ENCODE measurements around the gene CASQ2. TPM values are rescaled to one million over a fixed set of nuclear protein-coding genes. Genes with fewer than 3 reads are reported as not detected.

The CASQ2 gene
- total RNA-seq, 1 donor from 2014 or later = 0.11 TPM

DNA sequence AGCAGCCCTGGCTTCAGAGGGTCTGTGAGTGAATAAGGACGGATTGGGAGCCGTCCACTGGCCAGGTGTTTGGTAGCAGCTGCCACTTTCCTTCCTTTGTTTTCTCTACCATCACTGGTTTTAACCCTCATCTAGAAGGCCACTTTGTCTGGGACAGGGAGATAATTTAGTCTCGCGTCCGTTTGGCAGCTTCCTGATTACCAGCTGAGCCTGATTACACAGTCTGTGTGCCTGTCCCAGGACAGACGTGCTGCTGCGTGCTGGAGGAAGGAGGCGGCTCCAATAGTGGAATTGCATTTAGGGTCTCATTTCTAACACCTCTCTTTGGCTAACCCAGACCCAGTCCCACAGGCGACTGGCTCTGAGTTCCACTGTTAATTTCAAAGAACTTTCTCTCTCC is 24.6 kb upstream of the CASQ2 start:
- Histone ChIP-seq H3K4me3 (ENCODE audit: insufficient read depth, low read depth, low read length) (no peak overlapping the region), H3K4me2 (ENCODE audit: low read length) (no peak overlapping the region), H3K36me3 (ENCODE audit: insufficient read depth, low read length) (no peaks in the 10 kb centered on the region), H3K79me2 (ENCODE audit: insufficient read depth, low read length) (no peaks in the 10 kb centered on the region), H3K4me1 (ENCODE audit: insufficient read depth, low read length) (no peaks in the 10 kb centered on the region), H4K20me1 (ENCODE audit: insufficient read depth, low read length) (no peaks in the 10 kb centered on the region), H3K9me3 (ENCODE audit: insufficient read depth, low read depth, low read length) (no peaks in the 10 kb centered on the region), H3K27me3 (ENCODE audit: insufficient read depth, low read length) (peaks cover 11% of the 10 kb centered on the region), H2AFZ (ENCODE audit: low read depth, low read length) (no peak overlapping the region), H3K27ac (ENCODE audit: low read depth, low read length) (no peak overlapping the region), H3K9ac (ENCODE audit: low read length) (no peak overlapping the region)
- no peak for DNase-seq (ENCODE audit: low read depth)
- FAIRE-seq = no peak
- H3K4me1 Mint-ChIP-seq (ENCODE audit: low read depth, unreplicated experiment) = peaks cover 1% of the 10 kb centered on the region
- no peak overlapping the region for H3K4me3 Mint-ChIP-seq (ENCODE audit: unreplicated experiment)
- H3K27ac Mint-ChIP-seq (ENCODE audit: unreplicated experiment) = no peak overlapping the region
- H3K27me3 Mint-ChIP-seq (ENCODE audit: low read depth, unreplicated experiment) = peaks cover 4% of the 10 kb centered on the region
- H3K36me3 Mint-ChIP-seq (ENCODE audit: low read depth, unreplicated experiment) = no peaks in the 10 kb centered on the region
- no peaks in the 10 kb centered on the region for H3K9me3 Mint-ChIP-seq (ENCODE audit: unreplicated experiment)
- TF ChIP-seq, protein P1, sequence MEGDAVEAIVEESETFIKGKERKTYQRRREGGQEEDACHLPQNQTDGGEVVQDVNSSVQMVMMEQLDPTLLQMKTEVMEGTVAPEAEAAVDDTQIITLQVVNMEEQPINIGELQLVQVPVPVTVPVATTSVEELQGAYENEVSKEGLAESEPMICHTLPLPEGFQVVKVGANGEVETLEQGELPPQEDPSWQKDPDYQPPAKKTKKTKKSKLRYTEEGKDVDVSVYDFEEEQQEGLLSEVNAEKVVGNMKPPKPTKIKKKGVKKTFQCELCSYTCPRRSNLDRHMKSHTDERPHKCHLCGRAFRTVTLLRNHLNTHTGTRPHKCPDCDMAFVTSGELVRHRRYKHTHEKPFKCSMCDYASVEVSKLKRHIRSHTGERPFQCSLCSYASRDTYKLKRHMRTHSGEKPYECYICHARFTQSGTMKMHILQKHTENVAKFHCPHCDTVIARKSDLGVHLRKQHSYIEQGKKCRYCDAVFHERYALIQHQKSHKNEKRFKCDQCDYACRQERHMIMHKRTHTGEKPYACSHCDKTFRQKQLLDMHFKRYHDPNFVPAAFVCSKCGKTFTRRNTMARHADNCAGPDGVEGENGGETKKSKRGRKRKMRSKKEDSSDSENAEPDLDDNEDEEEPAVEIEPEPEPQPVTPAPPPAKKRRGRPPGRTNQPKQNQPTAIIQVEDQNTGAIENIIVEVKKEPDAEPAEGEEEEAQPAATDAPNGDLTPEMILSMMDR (IDR thresholded peaks at IDR 0.05; ENCODE audit: insufficient read depth, low read depth, low read length) = no peak
- TF ChIP-seq EZH2 (IDR thresholded peaks at IDR 0.05; ENCODE audit: insufficient read depth, low read length) = no peak

DNA sequence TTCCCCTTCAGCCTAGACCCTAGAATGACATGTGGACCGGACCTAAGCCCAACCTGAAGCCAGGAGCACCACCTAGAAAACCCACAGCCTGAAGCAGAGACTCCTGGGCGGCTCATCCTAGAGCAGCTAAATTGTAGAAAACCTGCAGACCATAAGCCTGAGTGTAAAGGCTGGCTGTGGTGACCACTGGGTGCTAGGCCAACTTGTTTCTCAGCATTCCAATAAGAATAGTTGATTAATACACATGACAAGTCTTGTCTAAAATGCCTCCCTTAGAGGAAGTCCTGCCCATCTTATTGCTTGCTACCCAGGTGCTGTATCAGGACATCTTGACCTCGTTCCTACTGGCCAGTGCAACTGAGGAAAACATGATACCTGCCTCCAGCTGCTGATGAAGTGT is 23.3 kb upstream of the CASQ2 start:
- Histone ChIP-seq H3K9me3 (ENCODE audit: insufficient read depth, low read depth, low read length) (no peaks in the 10 kb centered on the region), H3K36me3 (ENCODE audit: insufficient read depth, low read length) (no peaks in the 10 kb centered on the region), H3K4me1 (ENCODE audit: insufficient read depth, low read length) (no peaks in the 10 kb centered on the region), H4K20me1 (ENCODE audit: insufficient read depth, low read length) (no peaks in the 10 kb centered on the region), H3K27me3 (ENCODE audit: insufficient read depth, low read length) (peaks cover 9% of the 10 kb centered on the region), H3K27ac (ENCODE audit: low read depth, low read length) (no peak overlapping the region), H2AFZ (ENCODE audit: low read depth, low read length) (no peak overlapping the region), H3K4me3 (ENCODE audit: insufficient read depth, low read depth, low read length) (no peak overlapping the region), H3K79me2 (ENCODE audit: insufficient read depth, low read length) (no peaks in the 10 kb centered on the region), H3K4me2 (ENCODE audit: low read length) (no peak overlapping the region), H3K9ac (ENCODE audit: low read length) (no peak overlapping the region)
- Mint-ChIP-seq H3K36me3 (ENCODE audit: low read depth, unreplicated experiment) (no peaks in the 10 kb centered on the region), H3K4me1 (ENCODE audit: low read depth, unreplicated experiment) (peaks cover 1% of the 10 kb centered on the region), H3K4me3 (ENCODE audit: unreplicated experiment) (no peak overlapping the region), H3K9me3 (ENCODE audit: unreplicated experiment) (no peaks in the 10 kb centered on the region), H3K27me3 (ENCODE audit: low read depth, unreplicated experiment) (peaks cover 4% of the 10 kb centered on the region), H3K27ac (ENCODE audit: unreplicated experiment) (no peak overlapping the region)
- FAIRE-seq (no peak), DNase-seq (ENCODE audit: low read depth) (no peak)
- TF ChIP-seq, protein P1 (IDR thresholded peaks at IDR 0.05; ENCODE audit: insufficient read depth, low read depth, low read length) = no peak
- no peak for TF ChIP-seq EZH2 (IDR thresholded peaks at IDR 0.05; ENCODE audit: insufficient read depth, low read length)

DNA sequence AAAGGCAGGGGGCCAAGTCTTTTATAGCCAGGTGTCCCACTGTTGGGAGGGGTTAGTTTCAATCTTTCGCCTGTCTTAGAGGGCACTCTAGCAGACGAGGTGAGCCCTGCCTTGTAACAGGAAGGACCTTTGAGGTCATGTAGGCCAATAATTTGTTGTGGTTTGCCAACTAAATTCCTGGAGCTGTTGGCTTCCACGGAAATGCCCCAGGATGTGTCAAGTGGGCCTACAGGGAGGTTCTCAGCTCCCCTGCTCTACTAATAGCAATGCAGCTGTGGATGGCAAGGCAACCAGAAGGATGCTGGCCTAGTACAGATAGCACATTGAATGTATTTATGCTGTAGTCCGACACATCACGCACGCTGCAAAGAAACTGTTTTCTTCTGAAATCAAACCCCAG is 22.3 kb upstream of the CASQ2 start:
- no peak overlapping the region for H3K27ac ChIP-seq (ENCODE audit: low read depth, low read length)
- Mint-ChIP-seq H3K27me3 (ENCODE audit: low read depth, unreplicated experiment) (peaks cover 4% of the 10 kb centered on the region), H3K9me3 (ENCODE audit: unreplicated experiment) (no peaks in the 10 kb centered on the region), H3K36me3 (ENCODE audit: low read depth, unreplicated experiment) (no peaks in the 10 kb centered on the region), H3K4me1 (ENCODE audit: low read depth, unreplicated experiment) (peaks cover 1% of the 10 kb centered on the region), H3K27ac (ENCODE audit: unreplicated experiment) (no peak overlapping the region), H3K4me3 (ENCODE audit: unreplicated experiment) (no peak overlapping the region)
- DNase-seq (ENCODE audit: low read depth) (no peak), FAIRE-seq (no peak)
- no peak overlapping the region for H3K9ac ChIP-seq (ENCODE audit: low read length)
- no peaks in the 10 kb centered on the region for H3K36me3 ChIP-seq (ENCODE audit: insufficient read depth, low read length)
- no peak overlapping the region for H3K4me2 ChIP-seq (ENCODE audit: low read length)
- H2AFZ ChIP-seq (ENCODE audit: low read depth, low read length) = no peak overlapping the region
- peaks cover 12% of the 10 kb centered on the region for H3K27me3 ChIP-seq (ENCODE audit: insufficient read depth, low read length)
- H4K20me1 ChIP-seq (ENCODE audit: insufficient read depth, low read length) = no peaks in the 10 kb centered on the region
- H3K79me2 ChIP-seq (ENCODE audit: insufficient read depth, low read length) = no peaks in the 10 kb centered on the region
- H3K4me1 ChIP-seq (ENCODE audit: insufficient read depth, low read length) = no peaks in the 10 kb centered on the region
- H3K9me3 ChIP-seq (ENCODE audit: insufficient read depth, low read depth, low read length) = no peaks in the 10 kb centered on the region
- no peak overlapping the region for H3K4me3 ChIP-seq (ENCODE audit: insufficient read depth, low read depth, low read length)
- TF ChIP-seq, protein P1 (IDR thresholded peaks at IDR 0.05; ENCODE audit: insufficient read depth, low read depth, low read length) = no peak
- no peak for TF ChIP-seq EZH2 (IDR thresholded peaks at IDR 0.05; ENCODE audit: insufficient read depth, low read length)

Data from astrocyte (in vitro differentiated cells and primary cell).